B cell (primary cell): Measurements from ENCODE around the gene PLAA. TPM values are rescaled to one million over a fixed set of nuclear protein-coding genes. Genes with fewer than 3 reads are reported as not detected.

Source experiments
- ATAC-seq: fragments of 200-7000 bp; cut with Tn5 transposase; one replicate; pipeline ENCODE4 v1.10.0; 2021; ENCODE audit warnings: low read depth, mild to moderate bottlenecking, moderate number of reproducible peaks, moderate library complexity
- CTCF ChIA-PET: fragments of 350-600 bp; sonication (Branson Sonifier 250); formaldehyde crosslinking; loops from one replicate; lab custom pipeline; 2021; ENCODE audit warnings: antibody characterized with exemption, inconsistent platforms; lab: Charles Lee
- POLR2A ChIA-PET: fragments of 350-600 bp; sonication (Branson Sonifier 250); formaldehyde crosslinking; loops from one replicate; lab custom pipeline; 2021; ENCODE audit warnings: antibody characterized with exemption; lab: Charles Lee
- DNase-seq: peaks from one replicate; pipeline ENCODE4 v3.0.0; 2013
- H2AFZ ChIP-seq: 2 replicates; pipeline ENCODE4 v1.6.1; 2012; ENCODE audit warnings: mild to moderate bottlenecking, low read depth, low read length; ENCODE audit not compliant: insufficient read depth, poor library complexity, severe bottlenecking
- H3K27ac ChIP-seq, 2 donors: 1 replicate in 1 of 2; 2 replicates in 1 of 2; pipeline ENCODE4 v1.5.1; 2012 to 2013; ENCODE audit warnings: low read length in 2 of 2, mild to moderate bottlenecking in 2 of 2, moderate library complexity in 1 of 2
- H3K27me3 ChIP-seq, 4 experiments: fragments of 200-600 bp in 1 of 4; sonication (generic) in 1 of 4; replicated peaks in 1 of 4; 1 replicate in 2 of 4; 2 replicates in 2 of 4; pipeline versions ENCODE4 v1.6.1 to v1.7.0; 2013 to 2016; ENCODE audit warnings: low read length in 3 of 4, mild to moderate bottlenecking in 2 of 4, mixed read lengths in 1 of 4, moderate library complexity in 1 of 4; ENCODE audit not compliant: insufficient read depth in 4 of 4, control insufficient read depth in 3 of 4; ENCODE audit errors: control extremely low read depth in 1 of 4
- H3K36me3 ChIP-seq, 2 experiments: replicated peaks in 1 of 2; 1 replicate in 1 of 2; 2 replicates in 1 of 2; pipeline versions ENCODE4 v1.6.1 to v1.7.1; 2013; ENCODE audit warnings: low read length in 1 of 2; ENCODE audit not compliant: insufficient read depth in 2 of 2, control insufficient read depth in 1 of 2; ENCODE audit errors: control extremely low read depth in 1 of 2, extremely low read depth in 1 of 2
- H3K4me1 ChIP-seq, 2 donors: fragments of 200-600 bp in 1 of 2; sonication (generic) in 1 of 2; 1 replicate in 1 of 2; 2 replicates in 1 of 2; pipeline versions ENCODE4 v1.5.1 to v1.6.1; 2013 to 2017; ENCODE audit warnings: low read length in 2 of 2; ENCODE audit not compliant: control insufficient read depth in 2 of 2, insufficient read depth in 2 of 2
- H3K4me2 ChIP-seq: replicated peaks from 2 replicates; pipeline ENCODE3; 2012; ENCODE audit warnings: mild to moderate bottlenecking, low read depth, low read length; ENCODE audit not compliant: poor library complexity, severe bottlenecking
- H3K4me3 ChIP-seq, 5 experiments: fragments of 200-600 bp in 1 of 5; sonication (generic) in 1 of 5; 1 replicate in 3 of 5; 2 replicates in 2 of 5; pipeline versions ENCODE4 v1.5.1 to v1.7.0; 2011 to 2016; ENCODE audit warnings: low read length in 4 of 5, mild to moderate bottlenecking in 4 of 5, low read depth in 2 of 5, control low read depth in 1 of 5, moderate library complexity in 1 of 5; ENCODE audit not compliant: insufficient read depth in 1 of 5; ENCODE audit errors: control extremely low read depth in 1 of 5, extremely low read depth in 1 of 5
- H3K79me2 ChIP-seq: fragments of 200-600 bp; sonication (generic); one replicate; pipeline ENCODE4 v1.6.0; 2016; ENCODE audit warnings: low read length; ENCODE audit not compliant: control insufficient read depth, insufficient read depth
- H3K9ac ChIP-seq: fragments of 200-600 bp; sonication (generic); 2 replicates; pipeline ENCODE4 v1.6.1; 2017; ENCODE audit warnings: mild to moderate bottlenecking, low read length, moderate library complexity
- H3K9me3 ChIP-seq, 3 donors: one replicate each; pipeline versions ENCODE4 v1.6.1 to v1.7.1; 2013; ENCODE audit warnings: low read length in 2 of 3; ENCODE audit not compliant: control insufficient read depth in 2 of 3, insufficient read depth in 1 of 3; ENCODE audit errors: control extremely low read depth in 1 of 3
- H4K20me1 ChIP-seq: 2 replicates; pipeline ENCODE4 v1.6.0; 2012; ENCODE audit warnings: mild to moderate bottlenecking, low read length; ENCODE audit not compliant: insufficient read depth, control insufficient read depth, poor library complexity, severe bottlenecking
- H3K27ac Mint-ChIP-seq: one replicate; pipeline ENCODE4 v1.8.0; 2021; ENCODE audit warnings: mixed read lengths
- H3K27me3 Mint-ChIP-seq: one replicate; pipeline ENCODE4 v1.8.0; 2021; ENCODE audit warnings: mixed read lengths
- H3K4me1 Mint-ChIP-seq: one replicate; pipeline ENCODE4 v1.8.0; 2021; ENCODE audit warnings: mixed read lengths
- H3K4me3 Mint-ChIP-seq: one replicate; pipeline ENCODE4 v1.8.0; 2021; ENCODE audit warnings: mixed read lengths
- H3K9me3 Mint-ChIP-seq: one replicate; pipeline ENCODE4 v1.8.0; 2022; ENCODE audit warnings: mixed read lengths; ENCODE audit not compliant: insufficient read depth
- CTCF ChIP-seq: fragments of 200-600 bp; IDR thresholded peaks from one replicate; pipeline ENCODE4 v1.8.0; 2022; ENCODE audit warnings: antibody characterized with exemption, mild to moderate bottlenecking
- EZH2 ChIP-seq: IDR thresholded peaks from 2 replicates; pipeline ENCODE4 v1.6.1; 2012; ENCODE audit warnings: borderline replicate concordance, low read depth, mild to moderate bottlenecking, moderate library complexity, low read length; ENCODE audit not compliant: insufficient read depth, poor library complexity, severe bottlenecking
- WGBS: methylation state at CpG from one replicate; pipeline ENCODE4 v1.1.5; 2013; ENCODE audit warnings: missing lambda C conversion rate; ENCODE audit not compliant: insufficient coverage; 5-methylcytosine and 5-hydroxymethylcytosine counted together
- intact Hi-C: fragments of 100-400 bp; cut with micrococcal nuclease; formaldehyde crosslinking; loops from one replicate; pipeline ENCODE4 v1.10.0; 2022
- polyA plus RNA-seq: library from polyadenylated mRNA; depleted of rRNA; stranded (reverse); fragments of >200 nt; gene quantifications from 2 replicates; pipeline ENCODE4 v1.2.3, GENCODE V29; 2012
- total RNA-seq, 2 donors: library from RNA; stranded (reverse); fragments of 120-200 nt in 1 of 2; gene quantifications; 1 replicate in 1 of 2; 2 replicates in 1 of 2; pipeline versions ENCODE4 v1.2.3 to v1.2.4, GENCODE V29; 2013 to 2022

The PLAA gene
- total and polyA plus RNA-seq, 2 donors (not counting 1 experiment from before 2014, with no cell fraction given) = 8.9 to 24.0 TPM

GRCh38 chr9:26904070-26904469 lies 43.0 kb downstream of the PLAA start:
- H3K27me3 Mint-ChIP-seq = no peaks in the 10 kb centered on the region
- ATAC-seq = no peak
- POLR2A ChIA-PET = no interaction called here

More at GRCh38 chr9:26904070-26904469, 43.0 kb downstream of the PLAA start:
- H3K4me2 ChIP-seq = no peak overlapping the region
- H3K9me3 ChIP-seq = no peaks in the 10 kb centered on the region
- CTCF ChIA-PET = no interaction called here
- Mint-ChIP-seq H3K4me1 (no peaks in the 10 kb centered on the region), H3K4me3 (no peak overlapping the region), H3K9me3 (no peaks in the 10 kb centered on the region), H3K27ac (no peak overlapping the region)
- no peaks in the 10 kb centered on the region for H3K4me1 ChIP-seq
- H3K27me3 ChIP-seq = no peaks in the 10 kb centered on the region
- no peak overlapping the region for H3K27ac ChIP-seq
- no peak overlapping the region for H2AFZ ChIP-seq
- no peaks in the 10 kb centered on the region for H3K79me2 ChIP-seq
- intact Hi-C loops = no loop called here
- no peak overlapping the region for H3K4me3 ChIP-seq
- no peak overlapping the region for H3K9ac ChIP-seq
- H3K36me3 ChIP-seq = peaks cover 3 to 19% of the 10 kb centered on the region in 2 experiments
- WGBS = no CpG with 5 or more reads among the region's 3 CpGs
- H4K20me1 ChIP-seq = no peaks in the 10 kb centered on the region
- TF ChIP-seq CTCF (no peak), EZH2 (no peak)
- no peak for DNase-seq
